Right cardiac atrium (tissue), 5 donors: ENCODE data around the gene MAPK8IP2. TPM values are rescaled to one million over a fixed set of nuclear protein-coding genes. Genes with fewer than 3 reads are reported as not detected.
A peak's percentile ranks its signal among the peaks of the same experiment; 100 is the strongest.

ENCODE experiments used
- ATAC-seq, 2 donors: fragments of 200-7000 bp; cut with Tn5 transposase; one replicate each; pipeline versions ENCODE4 v1.8.0 to v1.9.1; 2020; ENCODE audit warnings: moderate library complexity in 2 of 2, mild to moderate bottlenecking in 1 of 2
- DNase-seq, 3 donors: peaks; one replicate each; pipeline ENCODE4 v3.0.0-alpha.2; 2020
- H3K27ac ChIP-seq: one replicate; pipeline ENCODE4 v1.5.1; 2013; ENCODE audit warnings: mild to moderate bottlenecking, low read length, control low read depth, moderate library complexity
- H3K27me3 ChIP-seq: one replicate; pipeline ENCODE4 v1.6.1; 2013; ENCODE audit not compliant: control insufficient read depth, insufficient read depth
- H3K4me1 ChIP-seq: one replicate; pipeline ENCODE4 v1.6.1; 2013; ENCODE audit warnings: low read length; ENCODE audit not compliant: control insufficient read depth, insufficient read depth
- H3K4me3 ChIP-seq: one replicate; pipeline ENCODE4 v1.5.1; 2013; ENCODE audit warnings: low read length, control low read depth
- H3K9me3 ChIP-seq: one replicate; pipeline ENCODE4 v1.6.1; 2013; ENCODE audit warnings: low read length; ENCODE audit not compliant: control insufficient read depth
- WGBS: extraction: QIAGEN DNeasy Blood & Tissue Kit; methylation state at CpG from one replicate; pipeline ENCODE4 v1.1.7; 2013; 5-methylcytosine and 5-hydroxymethylcytosine counted together
- intact Hi-C, 4 donors: fragments of 100-400 bp; cut with DNase I; formaldehyde crosslinking; loops; one replicate each; pipeline versions ENCODE4 v1.11.0 to v1.14.0; 2022 to 2023
- polyA plus RNA-seq: library from polyadenylated mRNA; stranded (reverse); fragments of 200-250 nt; gene quantifications from one replicate; pipeline ENCODE4 v1.2.3, GENCODE V29; 2013
- total RNA-seq, 4 donors: library from RNA; stranded (reverse); fragmentation: NEBNext Ultra II Directional; extraction: Animal tissue kit (Norgen Biotek cat#: 25700); gene quantifications; one replicate each; pipeline ENCODE4 v1.2.1, GENCODE V29; 2021
- donor health status: healthy with polysubstance abuse.
- donor health status: DM: no; HTN: yes; CAD: no.
- donor health status: DM: no; HTN: no; CAD: no.
- donor health status: DM: no; HTN: yes; CAD: no; lungs with severe emphysema.
- donor health status: DM: yes; HTN: yes; CAD: no.

The MAPK8IP2 gene
- total and polyA plus RNA-seq, 5 donors, result 0.28 to 0.57 (median 0.39) TPM

DNA sequence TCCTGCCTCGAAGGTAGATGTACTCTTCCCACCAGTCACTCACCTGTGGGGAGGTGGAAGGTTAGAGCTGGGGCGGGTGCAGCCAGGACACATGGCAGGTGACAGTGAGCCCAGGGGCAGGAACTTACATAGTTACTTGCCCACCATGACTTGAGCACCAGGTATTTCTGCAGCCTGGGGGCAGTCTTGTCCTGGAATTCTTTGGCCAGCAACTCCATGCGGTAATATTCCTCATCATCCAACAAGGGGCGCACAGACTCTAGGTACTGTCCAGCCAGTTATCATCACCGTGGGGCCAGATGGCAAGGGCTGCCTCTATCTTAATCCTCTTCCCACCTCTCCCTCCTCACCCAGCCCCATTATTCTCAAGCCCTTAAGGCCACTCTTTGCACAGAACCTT, 24.5 kb upstream of the MAPK8IP2 start:
- no peaks in the 10 kb centered on the region for H3K9me3 ChIP-seq
- H3K4me1 ChIP-seq, result no peaks in the 10 kb centered on the region
- WGBS, result 48% methylated on average over 5 of the region's 5 CpGs
- H3K27me3 ChIP-seq, result no peaks in the 10 kb centered on the region
- no peak for ATAC-seq
- no peak overlapping the region for H3K27ac ChIP-seq
- intact Hi-C loops, result no loop called here
- H3K4me3 ChIP-seq, result no peak overlapping the region
- DNase-seq, result no peak

DNA sequence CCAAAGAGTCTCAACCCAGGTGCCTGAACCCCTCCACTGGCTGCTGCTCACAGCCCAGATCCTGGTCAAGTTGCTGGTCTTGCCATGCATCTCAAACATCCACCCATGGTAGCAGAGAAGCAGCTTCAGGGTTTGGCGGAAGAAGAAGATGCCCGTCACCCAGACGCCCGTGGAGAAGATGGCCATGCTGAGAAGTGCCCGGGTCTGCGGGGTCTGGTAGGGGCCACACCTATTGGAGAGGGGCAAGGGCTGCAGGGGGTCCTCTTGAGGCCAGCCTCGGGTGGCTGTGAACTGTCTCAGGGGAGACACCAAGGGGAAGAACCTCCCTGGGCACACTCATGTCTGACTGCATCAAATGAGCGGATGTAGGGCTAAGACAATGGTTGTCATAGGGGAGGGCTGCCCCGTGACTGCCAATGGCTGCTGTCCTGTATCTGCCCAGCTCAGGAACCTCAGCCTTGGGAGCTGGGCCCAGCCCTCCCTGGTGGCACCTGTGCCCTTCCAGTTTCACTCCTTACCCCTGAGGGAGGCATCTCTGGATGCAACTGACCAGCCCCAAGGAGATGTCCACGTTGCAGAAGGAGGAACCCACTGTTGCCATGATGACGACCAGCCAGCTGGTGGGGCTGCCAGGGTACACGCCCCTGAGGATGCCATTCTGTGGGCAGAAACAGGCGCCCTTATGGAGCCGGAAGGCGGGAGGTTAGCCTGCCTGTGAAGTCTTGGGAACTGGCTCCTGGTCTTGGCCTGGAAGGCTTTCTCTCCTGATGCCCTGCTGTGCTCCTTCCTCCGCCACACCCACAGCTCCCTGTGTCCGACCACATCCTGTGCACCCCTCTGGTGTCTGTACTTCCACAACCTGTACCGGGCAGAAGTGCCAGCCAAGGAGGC, 23.5 kb upstream of the MAPK8IP2 start:
- no peaks in the 10 kb centered on the region for H3K27me3 ChIP-seq
- no peaks in the 10 kb centered on the region for H3K9me3 ChIP-seq
- peak overlapping the region; percentile 28 for H3K27ac ChIP-seq
- H3K4me3 ChIP-seq, result peak overlapping the region; percentile 38
- H3K4me1 ChIP-seq, result peaks cover 2% of the 10 kb centered on the region
- DNase-seq (peak in 2 of 3 donors; percentile 25 to 57), ATAC-seq (no peak)
- 76% methylated on average over 18 of the region's 18 CpGs for WGBS
- intact Hi-C loops, result no loop called here

DNA sequence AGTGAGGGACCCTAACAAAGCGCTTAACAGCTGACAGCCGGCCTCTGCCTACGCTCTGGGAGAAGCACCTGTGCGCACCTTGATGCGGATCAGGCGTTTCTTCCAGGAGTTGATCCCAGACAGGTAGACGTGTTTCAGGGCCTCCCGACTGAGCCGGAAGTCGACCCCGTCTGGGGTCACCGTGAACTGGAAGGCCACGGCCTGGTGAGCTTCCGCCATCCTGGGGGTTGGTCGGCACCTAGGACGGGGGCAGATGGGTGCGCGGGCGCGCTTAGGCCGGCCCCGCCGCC, 23.0 kb upstream of the MAPK8IP2 start:
- peak overlapping the region; percentile 38 for H3K4me3 ChIP-seq

DNA sequence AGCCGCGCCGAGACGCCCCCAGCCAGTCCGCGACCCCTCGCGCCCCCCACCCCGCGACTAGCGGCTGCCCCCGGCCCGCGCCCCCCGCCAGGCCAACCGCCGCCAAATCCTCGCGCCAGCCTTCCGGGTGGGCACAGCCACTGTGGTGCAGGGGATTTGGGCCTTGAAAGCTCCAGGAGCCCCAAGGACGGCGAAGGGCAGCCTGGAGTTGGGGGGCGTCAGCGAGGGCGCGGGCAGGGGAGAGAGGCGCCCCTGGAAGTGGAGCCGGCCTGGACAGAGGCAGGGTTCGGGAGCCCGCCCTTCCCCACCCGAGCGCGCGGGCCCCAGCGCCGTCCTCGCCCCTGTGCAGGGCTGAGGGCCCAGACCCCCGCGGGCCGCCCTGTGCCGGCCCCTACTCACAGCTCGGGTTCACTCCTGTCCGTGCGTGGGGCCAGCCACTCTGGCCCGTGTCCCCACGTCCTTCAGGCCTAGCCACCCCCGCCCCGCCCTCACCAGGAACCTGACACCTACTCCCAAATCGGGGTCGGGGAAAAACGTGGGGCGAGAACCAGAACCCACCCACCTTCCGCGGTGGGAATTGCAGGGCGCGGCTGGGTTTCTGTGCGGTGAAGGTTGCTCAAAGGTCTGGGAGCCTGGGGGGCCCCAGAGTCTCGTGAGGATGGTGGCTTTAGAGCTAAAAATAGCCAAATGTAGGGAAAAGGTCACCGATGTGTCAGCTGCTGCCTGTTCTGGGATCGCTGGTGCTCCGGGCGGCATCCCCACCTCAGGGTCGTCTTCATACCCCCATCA, 22.4 kb upstream of the MAPK8IP2 start, which contains the start of gene CPT1B:
CPT1B (minus strand) TSS at position 441 of the 789 bp plus-strand sequence. CDS start 512 bp downstream, outside the sequence.
- ATAC-seq (peak in 1 of 2 donors; percentile 0), DNase-seq (peak; percentile 50 to 85 (median 69))
- intact Hi-C loops, result no loop called here
- 20% methylated on average over 63 of the region's 63 CpGs for WGBS
- Histone ChIP-seq H3K4me3 (peak within 1 kb of the TSS; percentile 38), H3K9me3 (no peaks in the 10 kb centered on the region), H3K27ac (peak within 1 kb of the TSS; percentile 80), H3K27me3 (no peaks in the 10 kb centered on the region), H3K4me1 (peaks cover 2% of the 10 kb centered on the region)

More for the DNA sequence above, 23.0 kb upstream of the MAPK8IP2 start:
- ATAC-seq (no peak), DNase-seq (peak in 1 of 3 donors; percentile 50)
- H3K4me1 ChIP-seq, result peaks cover 2% of the 10 kb centered on the region
- H3K27me3 ChIP-seq, result no peaks in the 10 kb centered on the region
- intact Hi-C loops, result no loop called here
- no peaks in the 10 kb centered on the region for H3K9me3 ChIP-seq
- H3K27ac ChIP-seq, result peak overlapping the region; percentile 28
- 32% methylated on average over 23 of the region's 23 CpGs for WGBS

DNA sequence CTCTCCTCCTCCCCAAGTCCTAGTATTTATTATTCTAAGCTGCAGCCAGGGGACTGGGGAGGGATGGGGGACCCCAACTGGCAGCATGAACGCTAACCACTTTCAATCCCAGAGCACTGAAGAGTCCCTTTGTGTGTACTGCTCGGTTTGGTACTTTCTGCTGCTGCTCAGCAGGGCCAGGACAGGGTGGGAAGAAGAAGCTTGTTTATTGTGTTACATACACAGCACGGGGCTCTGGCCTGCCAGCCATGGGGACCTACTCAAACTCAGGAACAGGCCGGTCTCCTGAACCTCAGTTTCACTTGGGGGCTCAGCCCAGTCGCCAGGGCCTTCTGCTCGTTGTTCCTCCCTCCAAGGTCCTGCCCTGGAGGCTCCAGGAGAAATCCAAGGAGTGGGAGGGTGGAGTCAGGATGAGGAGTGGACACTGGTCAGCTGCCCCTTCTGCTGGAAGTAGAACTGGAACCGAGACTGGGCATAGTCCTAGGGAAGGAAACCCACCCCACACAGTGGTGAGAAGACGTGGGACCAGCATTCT, 21.8 kb upstream of the MAPK8IP2 start:
- no peaks in the 10 kb centered on the region for H3K27me3 ChIP-seq
- intact Hi-C loops, result no loop called here
- DNase-seq, result peak in 1 of 3 donors; percentile 41
- peaks cover 7% of the 10 kb centered on the region for H3K4me1 ChIP-seq
- H3K27ac ChIP-seq, result peak overlapping the region; percentile 80
- WGBS, result 54% methylated on average over 8 of the region's 8 CpGs
- no peak overlapping the region for H3K4me3 ChIP-seq
- H3K9me3 ChIP-seq, result no peaks in the 10 kb centered on the region
- ATAC-seq, result no peak

DNA sequence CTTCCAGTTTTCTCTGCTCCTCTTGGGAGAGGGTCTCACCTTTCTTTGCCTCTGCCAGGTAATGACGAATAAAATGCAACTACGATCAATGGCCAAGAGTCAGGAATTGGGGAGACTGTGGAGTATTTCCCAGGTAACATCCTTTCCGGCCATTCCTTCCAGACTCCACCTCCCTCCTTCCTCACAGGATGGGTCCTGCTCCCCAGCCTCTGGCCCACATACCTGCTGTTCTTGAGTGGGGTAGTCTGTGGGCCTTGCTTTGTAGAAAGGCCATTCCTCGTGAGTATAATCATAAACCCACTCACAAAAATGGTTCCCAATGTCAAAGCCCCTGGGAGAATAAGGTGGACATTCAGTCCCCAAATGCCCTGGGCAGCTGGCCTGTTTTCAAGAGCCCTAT, 20.8 kb upstream of the MAPK8IP2 start:
- Histone ChIP-seq H3K9me3 (no peaks in the 10 kb centered on the region), H3K27ac (peak overlapping the region; percentile 80), H3K4me1 (peaks cover 7% of the 10 kb centered on the region), H3K27me3 (no peaks in the 10 kb centered on the region), H3K4me3 (no peak overlapping the region)
- 95% methylated on average over 4 of the region's 4 CpGs for WGBS
- DNase-seq, result no peak
- no peak for ATAC-seq
- intact Hi-C loops, result no loop called here

DNA sequence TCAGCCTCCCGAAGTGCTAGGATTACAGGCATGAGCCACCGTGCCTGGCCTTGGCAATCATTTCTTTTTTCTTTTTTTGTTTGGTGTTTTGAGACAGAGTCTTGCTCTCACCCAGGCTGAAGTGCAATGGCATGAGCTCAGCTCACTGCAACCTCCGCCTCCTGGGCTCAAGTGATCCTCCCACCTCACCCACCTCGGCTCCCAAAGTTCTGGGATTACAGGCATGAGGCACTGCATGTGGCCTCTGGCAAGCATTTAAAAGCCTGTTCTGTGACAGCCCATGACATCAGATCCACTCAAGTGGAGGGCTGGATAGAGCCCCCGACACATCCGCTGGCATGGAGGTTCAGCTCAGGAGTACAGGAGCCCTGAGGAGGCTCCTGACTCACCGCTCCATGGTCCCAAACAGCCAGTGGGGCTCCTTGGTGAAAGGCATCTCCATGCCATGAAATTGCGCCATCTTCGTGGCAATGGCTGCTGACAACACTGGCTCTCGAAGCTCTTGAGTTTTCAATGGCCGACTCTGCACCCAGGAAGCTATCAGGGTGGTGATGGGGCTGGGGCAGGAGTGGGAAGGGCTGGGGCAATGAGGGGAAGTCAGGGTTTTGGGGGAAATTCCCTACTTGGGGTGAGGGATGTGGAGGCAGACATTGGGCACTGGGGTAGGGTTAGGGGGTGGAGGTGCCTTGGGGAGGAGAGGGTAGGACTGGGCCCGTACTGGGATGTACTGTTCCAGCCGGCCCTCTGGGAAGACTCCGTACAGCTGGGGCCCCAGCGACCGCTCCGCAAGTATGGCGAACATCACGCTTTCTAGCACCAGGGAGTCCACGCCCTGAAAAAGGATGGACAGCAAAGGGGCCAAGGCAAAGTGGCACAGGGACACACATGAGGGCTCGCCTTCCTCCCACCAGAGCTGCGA, 19.3 kb upstream of the MAPK8IP2 start:
- intact Hi-C loops, result no loop called here
- Histone ChIP-seq H3K4me1 (peaks cover 7% of the 10 kb centered on the region), H3K27ac (peak overlapping the region; percentile 97), H3K4me3 (peak overlapping the region; percentile 62), H3K9me3 (no peaks in the 10 kb centered on the region), H3K27me3 (no peaks in the 10 kb centered on the region)
- DNase-seq, result peak in 1 of 3 donors; percentile 53
- WGBS, result 94% methylated on average over 22 of the region's 22 CpGs
- ATAC-seq, result no peak

DNA sequence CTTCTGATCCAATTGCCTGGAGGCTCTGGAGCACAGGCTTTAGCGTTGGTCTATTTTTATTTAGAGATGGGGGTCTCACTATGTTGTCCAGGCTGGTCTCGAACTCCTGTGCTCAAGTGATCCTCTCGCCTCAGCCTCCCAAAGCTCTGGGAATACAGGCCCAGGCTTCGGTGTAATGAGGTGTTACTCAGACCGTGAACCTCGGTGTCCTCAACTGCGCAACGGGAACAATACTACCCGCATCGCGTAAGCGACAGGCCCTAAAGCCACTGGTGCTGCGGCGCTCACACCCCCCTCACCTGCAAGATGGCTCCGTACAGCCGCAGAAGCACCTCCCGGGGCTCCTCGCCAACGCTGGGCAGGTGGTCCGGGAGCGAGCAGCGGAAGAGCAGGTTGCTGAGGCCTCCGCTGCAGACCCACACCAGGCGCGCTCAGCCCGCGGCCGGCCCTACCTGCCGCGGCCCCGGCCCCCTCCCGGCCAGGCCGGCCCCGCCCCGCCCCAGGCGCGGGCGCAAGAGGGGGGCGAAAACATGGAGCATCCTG, 18.6 kb upstream of the MAPK8IP2 start:
- ATAC-seq, result no peak
- Histone ChIP-seq H3K4me3 (peak overlapping the region; percentile 62), H3K27me3 (no peaks in the 10 kb centered on the region), H3K27ac (peak overlapping the region; percentile 97), H3K4me1 (peaks cover 7% of the 10 kb centered on the region), H3K9me3 (no peaks in the 10 kb centered on the region)
- 7% methylated on average over 39 of the region's 39 CpGs for WGBS
- intact Hi-C loops, result no loop called here
- DNase-seq, result peak in 1 of 3 donors; percentile 47

DNA sequence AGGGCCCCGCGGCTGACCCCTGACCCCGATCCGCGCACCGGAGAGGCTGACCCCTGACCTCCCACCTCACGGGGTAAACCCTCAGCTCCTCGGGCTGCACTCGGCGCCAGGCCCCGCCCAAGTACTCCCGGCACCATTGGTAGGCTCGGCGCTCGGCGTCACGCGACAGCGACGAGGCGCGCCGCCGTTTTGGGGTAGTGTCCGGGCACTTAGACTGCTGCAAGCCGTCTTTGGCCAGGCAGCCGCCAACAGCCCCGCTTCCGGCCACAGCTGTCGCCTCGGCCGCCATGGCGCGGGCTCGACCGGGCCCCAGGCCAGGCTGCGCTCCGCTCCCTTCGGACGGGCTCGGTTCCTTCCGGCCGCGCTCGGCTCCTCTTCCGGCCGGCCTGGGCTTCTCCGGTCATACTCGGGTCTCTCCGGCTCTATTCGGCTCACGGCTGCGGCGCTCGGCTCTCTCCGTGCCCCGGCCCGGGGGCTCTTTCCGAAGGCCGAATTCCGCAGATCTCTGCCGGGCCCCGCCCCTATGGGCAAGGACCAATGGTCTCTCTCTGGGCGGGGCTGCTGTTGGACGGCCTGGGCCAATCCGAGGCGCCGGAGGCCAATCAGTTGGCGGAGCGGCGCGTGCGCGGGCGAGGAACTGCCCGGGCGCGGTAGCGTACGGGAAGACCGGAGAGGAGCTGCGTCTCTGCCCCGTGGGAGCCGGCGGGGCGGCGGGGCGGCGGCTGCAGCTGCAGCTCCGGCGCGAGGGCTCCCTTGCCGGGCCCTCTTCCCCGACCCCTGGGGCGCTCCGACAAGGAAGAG, 17.9 kb upstream of the MAPK8IP2 start, which contains the start of gene CHKB:
CHKB (minus strand) TSS at position 357 of the 801 bp plus-strand sequence; CDS start at position 289, 68 bp downstream.
- H3K4me1 ChIP-seq, result peaks cover 7% of the 10 kb centered on the region
- H3K27me3 ChIP-seq, result no peaks in the 10 kb centered on the region
- intact Hi-C loops, result no loop called here
- DNase-seq, result peak; percentile 99 to 100 (median 99)
- peak within 1 kb of the TSS; percentile 68 for H3K4me3 ChIP-seq
- H3K27ac ChIP-seq, result peak within 1 kb of the TSS; percentile 97
- peak; percentile 97 for ATAC-seq
- under 1% methylated on average over 96 of the region's 96 CpGs for WGBS
- no peaks in the 10 kb centered on the region for H3K9me3 ChIP-seq
